GM12878 (cell line): ENCODE measurements around the gene SPAG9. TPM values are rescaled to one million over a fixed set of nuclear protein-coding genes. Genes with fewer than 3 reads are reported as not detected.

ENCODE experiments used
- ATAC-seq: fragments of 200-7000 bp; cut with Tn5 transposase; 3 replicates; pipeline ENCODE4 v1.9.1; 2020; ENCODE audit warnings: mild to moderate bottlenecking, moderate library complexity
- BruUV-seq: library from RNA; stranded (reverse); fragments of 400-500 nt; replicated peaks from 2 replicates; lab custom pipeline; 2021; lab: Mats Ljungman, UMichigan
- CTCF ChIA-PET: fragments of 300-600 bp; sonication (Branson Sonifier 250); formaldehyde crosslinking; extraction: SDS; loops from one replicate; lab custom pipeline; 2021; ENCODE audit warnings: inconsistent platforms; lab: Yijun Ruan, JAX
- POLR2A ChIA-PET: fragments of 350-600 bp; formaldehyde crosslinking; extraction: SDS; loops from one replicate; lab custom pipeline; 2021; ENCODE audit warnings: inconsistent platforms; lab: Charles Lee
- RAD21 ChIA-PET: fragments of 300-600 bp; sonication (Branson Sonifier 250); formaldehyde crosslinking; loops from one replicate; lab custom pipeline; 2023; ENCODE audit warnings: antibody characterized with exemption; ENCODE audit not compliant: unreplicated experiment; lab: Charles Lee
- SMC1A ChIA-PET: fragments of 300-600 bp; sonication (Branson Sonifier 250); formaldehyde crosslinking; loops from one replicate; lab custom pipeline; 2023; ENCODE audit not compliant: unreplicated experiment, uncharacterized antibody; lab: Charles Lee
- DNase-seq: peaks from one replicate; pipeline ENCODE4 v3.0.0-alpha.2; 2011; ENCODE audit warnings: low read depth, low spot score
- FAIRE-seq: peaks from 3 replicates; lab custom pipeline; 2011; peaks lifted over from hg19 to GRCh38; lab: Jason Lieb, UNC
- H2AFZ ChIP-seq: 2 replicates; pipeline ENCODE4 v1.6.0; 2011; ENCODE audit warnings: low read depth, low read length, control low read depth; ENCODE audit not compliant: control insufficient read depth
- H3K27ac ChIP-seq: 2 replicates; pipeline ENCODE4 v1.5.1; 2011; ENCODE audit warnings: control low read depth; ENCODE audit not compliant: control insufficient read depth, insufficient read depth
- H3K27me3 ChIP-seq, 2 experiments: replicated peaks in 1 of 2; 2 replicates each; pipeline versions ENCODE4 v1.6.0 to v1.6.1; 2011; ENCODE audit warnings: low read length in 1 of 2; ENCODE audit not compliant: control insufficient read depth in 2 of 2, insufficient read depth in 2 of 2
- H3K36me3 ChIP-seq, 2 experiments: 2 replicates each; pipeline ENCODE4 v1.5.1; 2011; ENCODE audit warnings: low read length in 1 of 2; ENCODE audit not compliant: control insufficient read depth in 2 of 2, insufficient read depth in 2 of 2
- H3K4me1 ChIP-seq: 2 replicates; pipeline ENCODE4 v1.6.1; 2011; ENCODE audit warnings: mild to moderate bottlenecking, low read length, moderate library complexity, mixed read lengths; ENCODE audit not compliant: control insufficient read depth, insufficient read depth
- H3K4me2 ChIP-seq: 2 replicates; pipeline ENCODE4 v1.6.0; 2011; ENCODE audit warnings: control low read depth; ENCODE audit not compliant: control insufficient read depth, insufficient read depth
- H3K4me3 ChIP-seq: fragments of 200-600 bp; sonication (generic); 2 replicates; pipeline ENCODE4 v1.5.1; 2016
- H3K79me2 ChIP-seq: 2 replicates; pipeline ENCODE4 v1.6.0; 2011; ENCODE audit warnings: low read length; ENCODE audit not compliant: control insufficient read depth, insufficient read depth
- H3K9ac ChIP-seq: 2 replicates; pipeline ENCODE4 v1.8.0; 2011; ENCODE audit warnings: low read length, control low read depth, mixed read lengths; ENCODE audit not compliant: control insufficient read depth, insufficient read depth
- H3K9me3 ChIP-seq: replicated peaks from 3 replicates; pipeline ENCODE4 v1.5.1; 2011; ENCODE audit warnings: mild to moderate bottlenecking, low read length; ENCODE audit not compliant: control insufficient read depth, insufficient read depth
- H4K20me1 ChIP-seq: 2 replicates; pipeline ENCODE4 v1.6.0; 2011; ENCODE audit not compliant: control insufficient read depth, insufficient read depth
- ATF7 ChIP-seq: fragments of 450-650 bp; IDR thresholded peaks from 2 replicates; pipeline ENCODE4 v1.6.1; 2016; ENCODE audit warnings: low read depth, mild to moderate bottlenecking
- CHD1 ChIP-seq: IDR thresholded peaks from 2 replicates; pipeline ENCODE4 v1.6.1; 2012; ENCODE audit warnings: low read depth, low read length, improper control_type of control experiment
- ESRRA ChIP-seq: IDR thresholded peaks from 2 replicates; pipeline ENCODE4 v1.6.1; 2012; ENCODE audit warnings: mild to moderate bottlenecking, low read length, improper control_type of control experiment
- JUNB ChIP-seq: IDR thresholded peaks from 2 replicates; pipeline ENCODE4 v1.6.1; 2016; ENCODE audit warnings: antibody characterized with exemption, mild to moderate bottlenecking
- LARP7 ChIP-seq: fragments of 450-650 bp; IDR thresholded peaks from 2 replicates; pipeline ENCODE4 v1.6.1; 2017; ENCODE audit warnings: mild to moderate bottlenecking
- MEF2B ChIP-seq: fragments of 450-650 bp; IDR thresholded peaks from 2 replicates; pipeline ENCODE4 v1.6.1; 2018; ENCODE audit warnings: mild to moderate bottlenecking, moderate library complexity; ENCODE audit not compliant: partially characterized antibody, poor library complexity, severe bottlenecking
- MTA3 ChIP-seq: IDR thresholded peaks from 2 replicates; pipeline ENCODE4 v1.6.1; 2012; ENCODE audit warnings: low read length, inconsistent platforms, borderline replicate concordance
- MYC ChIP-seq: IDR thresholded peaks from 2 replicates; pipeline ENCODE4 v1.6.1; 2011; ENCODE audit warnings: mild to moderate bottlenecking, low read length, moderate library complexity, inconsistent platforms; ENCODE audit not compliant: insufficient read depth, insufficient replicate concordance, insufficient read length, severe bottlenecking
- NR2C2 ChIP-seq: IDR thresholded peaks from 2 replicates; pipeline ENCODE4 v1.6.1; 2011; ENCODE audit warnings: borderline replicate concordance, low read depth; ENCODE audit not compliant: control insufficient read depth, insufficient read length
- PAX8 ChIP-seq: fragments of 450-650 bp; IDR thresholded peaks from 2 replicates; pipeline ENCODE4 v1.6.1; 2017; ENCODE audit warnings: mild to moderate bottlenecking, moderate library complexity
- SIN3A ChIP-seq: IDR thresholded peaks from 2 replicates; pipeline ENCODE4 v1.6.1; 2012; ENCODE audit warnings: low read depth, low read length, improper control_type of control experiment
- SMAD5 ChIP-seq: IDR thresholded peaks from 2 replicates; pipeline ENCODE4 v1.6.1; 2016; ENCODE audit warnings: antibody characterized with exemption, low read depth
- SMARCA5 ChIP-seq: fragments of 450-650 bp; IDR thresholded peaks from 2 replicates; pipeline ENCODE4 v1.6.1; 2017; ENCODE audit warnings: mild to moderate bottlenecking
- SP1 ChIP-seq: IDR thresholded peaks from one replicate; pipeline ENCODE4 v1.6.1; 2011; ENCODE audit warnings: low read depth, low read length
- STAT3 ChIP-seq: IDR thresholded peaks from 2 replicates; pipeline ENCODE4 v1.6.1; 2011; ENCODE audit warnings: low read depth, low read length, improper control_type of control experiment
- SUPT20H ChIP-seq: IDR thresholded peaks from 2 replicates; pipeline ENCODE4 v1.6.1; 2011; ENCODE audit warnings: low read depth, mild to moderate bottlenecking, low read length, moderate library complexity, borderline replicate concordance; ENCODE audit not compliant: control insufficient read depth
- YBX1 ChIP-seq: fragments of 450-650 bp; IDR thresholded peaks from 2 replicates; pipeline ENCODE4 v1.6.1; 2016; ENCODE audit warnings: antibody characterized with exemption
- ZBTB40 ChIP-seq: fragments of 450-650 bp; IDR thresholded peaks from 2 replicates; pipeline ENCODE4 v1.6.1; 2016; ENCODE audit warnings: mild to moderate bottlenecking, moderate library complexity, borderline replicate concordance
- ZNF217 ChIP-seq: fragments of 450-650 bp; IDR thresholded peaks from 2 replicates; pipeline ENCODE4 v1.6.1; 2017; ENCODE audit warnings: antibody characterized with exemption, mild to moderate bottlenecking
- ZSCAN29 ChIP-seq: fragments of 450-650 bp; IDR thresholded peaks from 2 replicates; pipeline ENCODE4 v1.6.1; 2017; ENCODE audit warnings: mild to moderate bottlenecking, moderate library complexity
- ZZZ3 ChIP-seq: IDR thresholded peaks from 2 replicates; pipeline ENCODE4 v1.6.1; 2011; ENCODE audit warnings: low read depth; ENCODE audit not compliant: control insufficient read depth, insufficient read length
- WGBS: methylation state at CpG from one replicate; pipeline ENCODE4 v1.1.6; 2016; ENCODE audit warnings: low lambda C conversion rate; ENCODE audit not compliant: insufficient replicate concordance, insufficient coverage; ENCODE audit errors: missing lambda C conversion rate; 5-methylcytosine and 5-hydroxymethylcytosine counted together
- in situ Hi-C: fragments of 300-500 bp; cut with MboI; formaldehyde crosslinking; loops from 9 replicates; pipeline ENCODE4 v1.14.3; 2018; ENCODE audit warnings: mixed read lengths
- intact Hi-C: fragments of 100-400 bp; cut with micrococcal nuclease; formaldehyde crosslinking; loops from one replicate; pipeline ENCODE4 v1.14.2; 2022; ENCODE audit not compliant: unreplicated experiment
- polyA plus RNA-seq, 11 experiments: library from polyadenylated mRNA; depleted of rRNA in 4 of 11; unstranded in 6 of 11; stranded (reverse) in 5 of 11; fragments of >200 nt; fragmentation: Nextera tagmentation in 4 of 11; fragmentation: Illumina TruSeq in 1 of 11; extraction: Ambion mirVana in 4 of 11; extraction: Trizol in 1 of 11; gene quantifications; 1 replicate in 1 of 11; 2 replicates in 10 of 11; pipeline versions ENCODE4 v1.2.1 to v1.2.3, GENCODE V29; 2011 to 2016; ENCODE audit warnings: inconsistent platforms in 2 of 11, missing spikeins in 2 of 11, low read depth in 1 of 11
- total RNA-seq, 4 experiments: library from RNA; depleted of rRNA in 3 of 4; stranded (reverse); fragments of >200 nt in 3 of 4; fragmentation: Illumina TruSeq in 1 of 4; extraction: Trizol in 1 of 4; gene quantifications; 2 replicates each; pipeline versions ENCODE4 v1.2.1 to v1.2.3, GENCODE V29; 2013 to 2021

Gene SPAG9
- total and polyA plus RNA-seq, 10 of the 15 experiments (the other 5 are each of a cell fraction or from before 2014, with no cell fraction given) = 6.6 to 42.0 (median 24.9) TPM

GRCh38 chr17:51166198-51166986 is 45.7 kb upstream of the SPAG9 start, which contains the start of gene NME2:
NME2 (plus strand) TSS chr17:51166411; CDS start chr17:51166831, 420 bp downstream.
- in situ Hi-C loops (loop anchor here (10.0 kb wide), 1 partner anchor 62 kb away; no protein-coding TSS in a partner anchor), intact Hi-C loops (loop anchor here (5.0 kb wide), 1 partner anchor 96 kb away; the partner anchor contains the start of genes MBTD1 and UTP18)
- peak within 1 kb of the TSS; percentile 99 for H3K4me2 ChIP-seq
- no peaks in the 10 kb centered on the region for H3K9me3 ChIP-seq
- ATAC-seq = peak; percentile 93
- no peaks in the 10 kb centered on the region for H4K20me1 ChIP-seq
- 1% methylated on average over 91 of the region's 98 CpGs for WGBS
- ChIA-PET RAD21 (interaction anchor here (0.7 to 1.8 kb wide), 5 partner anchors 12 to 164 kb away, joined by 3 to 5 read pairs (median 4); no protein-coding TSS in a partner anchor), SMC1A (interaction anchor here (1.0 kb wide), 1 partner anchor 10 kb away, joined by 3 read pairs; no protein-coding TSS in a partner anchor), CTCF (interaction anchor here (1.3 to 5.8 kb wide), 2 partner anchors 12 to 131 kb away, joined by 4 to 35 read pairs; partner anchors contain the start of gene NME1), POLR2A (interaction anchor here (0.8 to 1.5 kb wide), 3 partner anchors 10 to 46 kb away, joined by 3 to 5 read pairs (median 3); partner anchors contain the start of genes NME1 and SPAG9)
- H3K36me3 ChIP-seq = peaks cover 5 to 26% of the 10 kb centered on the region in 2 experiments
- peaks cover 25% of the 10 kb centered on the region for H3K79me2 ChIP-seq
- H3K4me1 ChIP-seq = peaks cover 12% of the 10 kb centered on the region
- peak; percentile 88 for FAIRE-seq
- H3K27ac ChIP-seq = peak within 1 kb of the TSS; percentile 92
- peak within 1 kb of the TSS; percentile 92 for H2AFZ ChIP-seq
- no TSS peak for BruUV-seq
- no peaks in the 10 kb centered on the region for H3K27me3 ChIP-seq
- peak within 1 kb of the TSS; percentile 93 for H3K9ac ChIP-seq
- H3K4me3 ChIP-seq = peak within 1 kb of the TSS; percentile 96
- peak; percentile 40 for DNase-seq
- TF ChIP-seq ZSCAN29 = no peak
- TF ChIP-seq ATF7 = no peak
- TF ChIP-seq ESRRA = no peak
- TF ChIP-seq CHD1 = no peak
- TF ChIP-seq YBX1 = no peak
- no peak for TF ChIP-seq PAX8
- TF ChIP-seq ZBTB40 = no peak
- TF ChIP-seq SUPT20H = no peak
- peak; percentile 100 for TF ChIP-seq MYC
- TF ChIP-seq LARP7 = peak; percentile 97
- TF ChIP-seq SP1 = peak; percentile 20
- TF ChIP-seq NR2C2 = no peak
- TF ChIP-seq ZNF217 = peak; percentile 66; the same call in 1 of the 2 replicates
- no peak for TF ChIP-seq STAT3
- TF ChIP-seq SMAD5 = peak; percentile 46; the same call in 1 of the 2 replicates
- TF ChIP-seq MTA3 = no peak
- no peak for TF ChIP-seq ZZZ3
- TF ChIP-seq SIN3A = peak; percentile 41
- no peak for TF ChIP-seq MEF2B
- TF ChIP-seq SMARCA5 = peak; percentile 72; the same call in 1 of the 2 replicates
- TF ChIP-seq JUNB = no peak
